PFSK-1 (cell line): Measurements from ENCODE around the gene SMARCD3.

Experiments
- FOXP2 ChIP-seq: optimal IDR thresholded peaks from 2 replicates; pipeline ENCODE3; 2011; ENCODE audit warnings: borderline replicate concordance, control low read depth, inconsistent platforms; ENCODE audit not compliant: insufficient read depth; ENCODE audit errors: extremely low read length, extremely low read depth
- POLR2AphosphoS5 ChIP-seq: IDR thresholded peaks from 2 replicates; pipeline ENCODE4 v1.6.1; 2012; ENCODE audit warnings: low read depth, mild to moderate bottlenecking, control low read depth, low read length, moderate library complexity
- SIN3A ChIP-seq: IDR thresholded peaks from 2 replicates; pipeline ENCODE4 v1.6.1; 2012; ENCODE audit warnings: mild to moderate bottlenecking, low read length, moderate library complexity, borderline replicate concordance; ENCODE audit not compliant: insufficient read depth
- TAF1 ChIP-seq: IDR thresholded peaks from 2 replicates; pipeline ENCODE4 v1.6.1; 2012; ENCODE audit warnings: low read length, control low read depth, borderline replicate concordance; ENCODE audit not compliant: insufficient read depth
- TF ChIP-seq, protein P1 (sequence below), 2 experiments: IDR thresholded peaks; 2 replicates each; pipeline versions ENCODE4 v1.6.1 to v1.8.0; 2011 to 2012; ENCODE audit warnings: low read depth in 2 of 2, low read length in 2 of 2, control low read depth in 1 of 2, inconsistent platforms in 1 of 2, mild to moderate bottlenecking in 1 of 2, moderate library complexity in 1 of 2; ENCODE audit not compliant: insufficient read depth in 1 of 2

SMARCD3 gene

GRCh38 chr7:151235091-151235787 lies 13.3 kb downstream of the SMARCD3 start:
- no peak for TF ChIP-seq TAF1
- TF ChIP-seq, protein P1, sequence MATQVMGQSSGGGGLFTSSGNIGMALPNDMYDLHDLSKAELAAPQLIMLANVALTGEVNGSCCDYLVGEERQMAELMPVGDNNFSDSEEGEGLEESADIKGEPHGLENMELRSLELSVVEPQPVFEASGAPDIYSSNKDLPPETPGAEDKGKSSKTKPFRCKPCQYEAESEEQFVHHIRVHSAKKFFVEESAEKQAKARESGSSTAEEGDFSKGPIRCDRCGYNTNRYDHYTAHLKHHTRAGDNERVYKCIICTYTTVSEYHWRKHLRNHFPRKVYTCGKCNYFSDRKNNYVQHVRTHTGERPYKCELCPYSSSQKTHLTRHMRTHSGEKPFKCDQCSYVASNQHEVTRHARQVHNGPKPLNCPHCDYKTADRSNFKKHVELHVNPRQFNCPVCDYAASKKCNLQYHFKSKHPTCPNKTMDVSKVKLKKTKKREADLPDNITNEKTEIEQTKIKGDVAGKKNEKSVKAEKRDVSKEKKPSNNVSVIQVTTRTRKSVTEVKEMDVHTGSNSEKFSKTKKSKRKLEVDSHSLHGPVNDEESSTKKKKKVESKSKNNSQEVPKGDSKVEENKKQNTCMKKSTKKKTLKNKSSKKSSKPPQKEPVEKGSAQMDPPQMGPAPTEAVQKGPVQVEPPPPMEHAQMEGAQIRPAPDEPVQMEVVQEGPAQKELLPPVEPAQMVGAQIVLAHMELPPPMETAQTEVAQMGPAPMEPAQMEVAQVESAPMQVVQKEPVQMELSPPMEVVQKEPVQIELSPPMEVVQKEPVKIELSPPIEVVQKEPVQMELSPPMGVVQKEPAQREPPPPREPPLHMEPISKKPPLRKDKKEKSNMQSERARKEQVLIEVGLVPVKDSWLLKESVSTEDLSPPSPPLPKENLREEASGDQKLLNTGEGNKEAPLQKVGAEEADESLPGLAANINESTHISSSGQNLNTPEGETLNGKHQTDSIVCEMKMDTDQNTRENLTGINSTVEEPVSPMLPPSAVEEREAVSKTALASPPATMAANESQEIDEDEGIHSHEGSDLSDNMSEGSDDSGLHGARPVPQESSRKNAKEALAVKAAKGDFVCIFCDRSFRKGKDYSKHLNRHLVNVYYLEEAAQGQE (IDR thresholded peaks at IDR 0.05; ENCODE audit: insufficient read depth in 1 of 2, low read depth in 2 of 2, low read length in 2 of 2) = no peak

DNA sequence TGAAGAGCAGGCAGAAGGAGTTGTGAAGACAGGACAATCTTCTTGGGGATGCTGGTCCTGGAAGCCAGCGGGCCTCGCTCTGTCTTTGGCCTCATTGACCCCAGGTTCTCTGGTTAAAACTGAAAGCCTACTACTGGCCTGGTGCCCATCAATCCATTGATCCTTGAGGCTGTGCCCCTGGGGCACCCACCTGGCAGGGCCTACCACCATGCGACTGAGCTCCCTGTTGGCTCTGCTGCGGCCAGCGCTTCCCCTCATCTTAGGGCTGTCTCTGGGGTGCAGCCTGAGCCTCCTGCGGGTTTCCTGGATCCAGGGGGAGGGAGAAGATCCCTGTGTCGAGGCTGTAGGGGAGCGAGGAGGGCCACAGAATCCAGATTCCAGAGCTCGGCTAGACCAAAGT lies 14.7 kb downstream of the SMARCD3 start:
- TF ChIP-seq TAF1 = no peak
- no peak for TF ChIP-seq SIN3A
- no peak for TF ChIP-seq FOXP2
- TF ChIP-seq POLR2AphosphoS5 = no peak
- TF ChIP-seq, protein P1 (IDR thresholded peaks at IDR 0.05; ENCODE audit: insufficient read depth in 1 of 2, low read depth in 2 of 2, low read length in 2 of 2) = no peak

GRCh38 chr7:151232917-151233701 lies 15.4 kb downstream of the SMARCD3 start:
- peak; percentile 28; the same call in 1 of the 2 replicates for TF ChIP-seq TAF1
- TF ChIP-seq, protein P1 (IDR thresholded peaks at IDR 0.05; ENCODE audit: insufficient read depth in 1 of 2, low read depth in 2 of 2, low read length in 2 of 2) = no peak

- no peak for TF ChIP-seq SIN3A
- TF ChIP-seq FOXP2 = peak; percentile 90
- TF ChIP-seq TAF1 = peak; percentile 76; the same call in 1 of the 2 replicates
- TF ChIP-seq POLR2AphosphoS5 = peak; percentile 90
- TF ChIP-seq, protein P1 (IDR thresholded peaks at IDR 0.05; ENCODE audit: insufficient read depth in 1 of 2, low read depth in 2 of 2, low read length in 2 of 2) = 0 out of 4 replicates have a peak, but pooled peaks of 1 of the 2 experiments have one; percentile 30
Observed at GRCh38 chr7:151232091-151232916, 16.2 kb downstream of the SMARCD3 start, which contains the start of gene CHPF2. TSS of gene CHPF2 (plus strand) at chr7:151232483. CDS start at chr7:151234012, 1,529 bp downstream.
